Panc1 (cell line): ENCODE data around the gene HIGD1A.

ENCODE experiments used
- POLR2AphosphoS5 ChIP-seq: IDR thresholded peaks from 2 replicates; pipeline ENCODE4 v1.6.1; 2012; ENCODE audit warnings: mild to moderate bottlenecking, low read depth, low read length, moderate library complexity
- TF ChIP-seq, protein P1 (sequence below): fragments of 450-650 bp; IDR thresholded peaks from 2 replicates; pipeline ENCODE4 v1.5.1; 2017; ENCODE audit warnings: mild to moderate bottlenecking

DNA sequence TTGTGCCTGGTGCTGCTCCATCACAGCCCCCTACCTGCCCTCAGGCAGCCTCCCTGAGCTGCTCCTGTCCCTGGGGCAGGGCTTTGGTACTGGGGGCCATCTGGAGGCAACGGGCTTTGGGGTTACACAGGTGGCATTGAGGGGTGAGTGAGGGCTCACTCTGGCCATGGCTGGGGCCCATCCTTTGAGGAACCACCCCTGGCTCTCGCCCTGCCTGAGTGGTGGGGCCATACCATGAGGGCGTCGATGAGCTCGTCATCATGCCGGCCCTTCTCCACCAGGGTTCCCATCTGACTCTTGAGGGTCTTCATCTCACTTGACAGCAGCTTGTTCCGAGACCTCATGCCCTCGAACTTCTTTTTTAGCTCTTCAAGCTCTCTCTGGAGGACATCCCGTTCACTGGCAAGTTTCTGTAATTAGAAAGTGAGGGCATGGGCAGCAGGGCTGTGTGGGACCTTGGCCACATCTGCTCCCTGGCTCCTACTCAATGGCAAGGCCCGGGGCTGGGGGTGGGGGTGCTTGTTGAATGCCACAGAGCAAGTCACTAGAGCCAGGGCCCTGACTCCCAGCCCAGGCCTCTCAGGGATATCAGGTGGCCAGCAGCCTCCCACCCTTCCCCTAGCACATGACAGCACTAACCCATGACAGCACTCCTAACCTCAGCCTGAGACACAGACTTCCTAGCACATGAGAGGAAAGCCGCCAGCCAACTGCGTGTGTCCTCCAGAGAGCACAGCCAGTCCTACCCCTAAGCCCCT lies 64.7 kb downstream of the HIGD1A start:
- TF ChIP-seq, protein P1, sequence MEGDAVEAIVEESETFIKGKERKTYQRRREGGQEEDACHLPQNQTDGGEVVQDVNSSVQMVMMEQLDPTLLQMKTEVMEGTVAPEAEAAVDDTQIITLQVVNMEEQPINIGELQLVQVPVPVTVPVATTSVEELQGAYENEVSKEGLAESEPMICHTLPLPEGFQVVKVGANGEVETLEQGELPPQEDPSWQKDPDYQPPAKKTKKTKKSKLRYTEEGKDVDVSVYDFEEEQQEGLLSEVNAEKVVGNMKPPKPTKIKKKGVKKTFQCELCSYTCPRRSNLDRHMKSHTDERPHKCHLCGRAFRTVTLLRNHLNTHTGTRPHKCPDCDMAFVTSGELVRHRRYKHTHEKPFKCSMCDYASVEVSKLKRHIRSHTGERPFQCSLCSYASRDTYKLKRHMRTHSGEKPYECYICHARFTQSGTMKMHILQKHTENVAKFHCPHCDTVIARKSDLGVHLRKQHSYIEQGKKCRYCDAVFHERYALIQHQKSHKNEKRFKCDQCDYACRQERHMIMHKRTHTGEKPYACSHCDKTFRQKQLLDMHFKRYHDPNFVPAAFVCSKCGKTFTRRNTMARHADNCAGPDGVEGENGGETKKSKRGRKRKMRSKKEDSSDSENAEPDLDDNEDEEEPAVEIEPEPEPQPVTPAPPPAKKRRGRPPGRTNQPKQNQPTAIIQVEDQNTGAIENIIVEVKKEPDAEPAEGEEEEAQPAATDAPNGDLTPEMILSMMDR, result no peak
- no peak for TF ChIP-seq POLR2AphosphoS5
